Glutamatergic neuron (in vitro differentiated cells): ENCODE data around the gene MPV17L2. TPM values are rescaled to one million over a fixed set of nuclear protein-coding genes. Genes with fewer than 3 reads are reported as not detected.

Experiments
- DNase-seq: peaks from one replicate; pipeline ENCODE4 v3.0.0; 2022
- H3K27ac Mint-ChIP-seq: one replicate; pipeline ENCODE4 v1.8.0; 2020; ENCODE audit warnings: mild to moderate bottlenecking, mixed read lengths, inconsistent platforms; ENCODE audit not compliant: unreplicated experiment
- H3K27me3 Mint-ChIP-seq: one replicate; pipeline ENCODE4 v1.8.0; 2020; ENCODE audit warnings: mild to moderate bottlenecking, moderate library complexity, mixed read lengths, inconsistent platforms; ENCODE audit not compliant: unreplicated experiment
- H3K36me3 Mint-ChIP-seq: one replicate; pipeline ENCODE4 v1.8.0; 2020; ENCODE audit warnings: mild to moderate bottlenecking, mixed read lengths, inconsistent platforms; ENCODE audit not compliant: unreplicated experiment
- H3K4me1 Mint-ChIP-seq: one replicate; pipeline ENCODE4 v1.8.0; 2020; ENCODE audit warnings: mild to moderate bottlenecking, low read depth, mixed read lengths, inconsistent platforms; ENCODE audit not compliant: unreplicated experiment
- H3K4me3 Mint-ChIP-seq: one replicate; pipeline ENCODE4 v1.8.0; 2020; ENCODE audit warnings: mild to moderate bottlenecking, mixed read lengths, inconsistent platforms; ENCODE audit not compliant: unreplicated experiment
- H3K9me3 Mint-ChIP-seq: one replicate; pipeline ENCODE4 v1.8.0; 2020; ENCODE audit warnings: mild to moderate bottlenecking, moderate library complexity, mixed read lengths, inconsistent platforms; ENCODE audit not compliant: unreplicated experiment
- CTCF ChIP-seq: fragments of 200-600 bp; sonication (generic); IDR thresholded peaks from one replicate; pipeline ENCODE4 v1.5.0; 2021; ENCODE audit not compliant: partially characterized antibody, unreplicated experiment
- total RNA-seq: library from RNA; stranded (reverse); fragmentation: NEBNext Ultra II Directional; extraction: Animal tissue kit (Norgen Biotek cat#: 25700); gene quantifications from one replicate; pipeline ENCODE4 v1.2.1, GENCODE V29; 2021; ENCODE audit not compliant: unreplicated experiment

MPV17L2 gene
- total RNA-seq, 1 donor from 2014 or later: 17.9 TPM

GRCh38 chr19:18229474-18229873 is 36.5 kb downstream of the MPV17L2 start:
- TF ChIP-seq CTCF: peak; percentile 74
- Mint-ChIP-seq H3K27ac (no peak overlapping the region), H3K4me3 (peak overlapping the region; percentile 46), H3K9me3 (peaks cover 7% of the 10 kb centered on the region), H3K4me1 (peaks cover 22% of the 10 kb centered on the region), H3K36me3 (no peaks in the 10 kb centered on the region), H3K27me3 (peaks cover 13% of the 10 kb centered on the region)
- no peak for DNase-seq

- Mint-ChIP-seq H3K27ac (no peak overlapping the region), H3K27me3 (peaks cover 11% of the 10 kb centered on the region), H3K36me3 (no peaks in the 10 kb centered on the region), H3K4me3 (peak overlapping the region; percentile 46), H3K9me3 (peaks cover 5% of the 10 kb centered on the region), H3K4me1 (peaks cover 22% of the 10 kb centered on the region)
- DNase-seq: no peak
- no peak for TF ChIP-seq CTCF
These were observed 36.9 kb downstream of the MPV17L2 start for GRCh38 chr19:18229915-18230314.

- no peak for TF ChIP-seq CTCF
- H3K9me3 Mint-ChIP-seq: peaks cover 3% of the 10 kb centered on the region
- peaks cover 19% of the 10 kb centered on the region for H3K4me1 Mint-ChIP-seq
- no peak for DNase-seq
- H3K27ac Mint-ChIP-seq: no peak overlapping the region
- peaks cover 11% of the 10 kb centered on the region for H3K27me3 Mint-ChIP-seq
- no peaks in the 10 kb centered on the region for H3K36me3 Mint-ChIP-seq
- H3K4me3 Mint-ChIP-seq: no peak overlapping the region
These were observed 38.1 kb downstream of the MPV17L2 start for GRCh38 chr19:18230941-18231734.

GRCh38 chr19:18231775-18232174 is 38.8 kb downstream of the MPV17L2 start:
- H3K9me3 Mint-ChIP-seq: peaks cover 3% of the 10 kb centered on the region
- H3K36me3 Mint-ChIP-seq: no peaks in the 10 kb centered on the region
- TF ChIP-seq CTCF: no peak
- no peak for DNase-seq
- H3K4me3 Mint-ChIP-seq: peak overlapping the region; percentile 92
- peaks cover 9% of the 10 kb centered on the region for H3K27me3 Mint-ChIP-seq
- H3K4me1 Mint-ChIP-seq: peaks cover 16% of the 10 kb centered on the region
- H3K27ac Mint-ChIP-seq: no peak overlapping the region

DNA sequence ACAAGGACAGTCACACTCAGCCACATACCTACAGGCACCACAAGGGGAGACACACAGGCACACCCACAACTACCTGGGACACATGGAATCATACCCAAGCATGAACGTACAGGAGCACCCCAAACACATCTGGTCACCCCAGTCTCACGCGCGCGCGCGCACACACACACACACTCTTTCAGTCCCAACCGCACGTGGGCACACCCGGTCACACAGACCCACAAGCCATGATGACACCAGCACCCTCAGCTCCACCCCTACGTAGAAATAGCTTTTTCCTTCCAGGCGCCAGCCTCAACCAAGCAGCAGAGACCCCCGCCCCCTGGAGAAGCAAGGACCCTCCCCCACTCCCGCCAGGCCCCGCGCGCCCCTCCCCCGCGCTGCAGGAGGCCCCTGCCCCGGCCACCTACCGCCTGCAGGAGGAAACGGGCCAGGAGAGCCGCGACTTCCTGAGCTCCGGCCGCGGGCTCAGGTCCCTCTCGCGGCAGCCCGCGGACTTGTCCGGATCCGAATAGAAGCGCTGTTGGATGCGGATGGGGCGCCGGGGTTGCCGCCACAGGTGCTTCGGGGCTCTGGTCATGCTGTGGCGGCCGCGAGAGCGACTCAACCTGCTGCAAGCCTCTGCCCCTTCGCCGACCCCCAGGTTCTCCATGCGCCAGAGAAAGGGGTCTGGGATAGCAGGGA is 39.7 kb downstream of the MPV17L2 start:
- Mint-ChIP-seq H3K9me3 (peaks cover 3% of the 10 kb centered on the region), H3K27me3 (peaks cover 8% of the 10 kb centered on the region), H3K36me3 (no peaks in the 10 kb centered on the region), H3K4me1 (peaks cover 13% of the 10 kb centered on the region), H3K27ac (peak overlapping the region; percentile 81), H3K4me3 (peak overlapping the region; percentile 92)
- peak; percentile 86 for DNase-seq
- TF ChIP-seq CTCF: peak; percentile 41
